ENCODE data around the gene EXOC6. TPM values are rescaled to one million over a fixed set of nuclear protein-coding genes. Genes with fewer than 3 reads are reported as not detected.
"Not testable (repeated sequence)": the region's sequence is repeated elsewhere in the genome, so short reads cannot be mapped to it uniquely, and the experiment has no call there.

Gene EXOC6
- total RNA-seq, 1 donor from 2014 or later: 37.6 TPM

DNA sequence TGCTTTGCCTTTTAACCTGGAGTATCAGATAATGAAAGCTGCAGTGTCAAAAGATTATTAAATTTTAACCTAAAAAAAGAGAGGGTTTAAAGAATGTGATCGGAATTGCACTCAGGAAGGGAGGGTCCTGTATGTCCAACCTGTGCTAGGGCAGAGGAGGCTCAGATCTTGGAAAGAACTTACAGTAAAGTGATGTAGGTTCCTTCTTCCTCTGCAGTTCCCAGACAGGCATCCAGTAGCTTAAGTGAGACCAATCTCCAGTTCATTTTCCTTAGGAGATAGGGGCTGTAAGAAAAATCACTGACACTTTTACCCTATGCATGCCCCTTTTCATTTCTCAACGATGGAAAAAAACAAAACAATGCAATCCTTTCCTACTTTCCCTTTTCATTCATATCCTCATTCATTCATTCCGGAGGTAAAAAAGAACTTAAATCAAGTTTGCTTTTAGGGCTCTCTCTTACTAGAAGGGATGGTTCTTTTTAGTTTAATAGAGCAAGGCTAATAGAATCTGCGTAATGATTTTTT lies 28.3 kb downstream of the EXOC6 start:
- DNase-seq (ENCODE audit: extremely low read depth, low read depth, low spot score): no peak

DNA sequence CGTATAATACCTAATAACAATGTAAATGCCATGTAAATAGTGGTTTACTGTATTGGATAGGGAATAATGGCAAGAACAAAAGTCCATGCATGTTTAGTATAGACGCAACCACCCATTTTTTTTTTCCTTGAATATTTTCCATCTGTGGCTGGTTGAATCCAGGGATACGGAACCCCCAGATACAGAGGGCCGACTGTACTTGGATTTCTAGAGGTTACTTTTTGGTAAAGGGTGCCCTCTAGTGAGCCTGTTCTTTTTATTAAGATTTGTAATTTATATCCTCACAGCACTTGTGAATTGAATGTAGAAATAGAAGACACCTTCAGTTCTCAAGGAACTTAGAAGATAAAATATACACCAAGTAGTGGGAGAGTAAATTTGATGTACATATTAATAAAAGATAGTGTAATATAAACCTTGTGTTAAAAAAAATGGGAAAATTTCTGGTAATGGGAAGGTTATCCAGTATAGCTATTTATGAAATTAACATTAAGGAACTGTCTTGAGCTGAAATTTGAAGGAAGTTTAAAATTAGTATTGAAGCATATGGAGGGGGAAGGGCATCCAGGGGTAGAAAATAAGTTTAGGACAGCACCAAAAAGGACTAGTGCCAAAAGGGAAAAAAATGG lies 32.0 kb downstream of the EXOC6 start:
- no peak for DNase-seq (ENCODE audit: extremely low read depth, low read depth, low spot score)

DNA sequence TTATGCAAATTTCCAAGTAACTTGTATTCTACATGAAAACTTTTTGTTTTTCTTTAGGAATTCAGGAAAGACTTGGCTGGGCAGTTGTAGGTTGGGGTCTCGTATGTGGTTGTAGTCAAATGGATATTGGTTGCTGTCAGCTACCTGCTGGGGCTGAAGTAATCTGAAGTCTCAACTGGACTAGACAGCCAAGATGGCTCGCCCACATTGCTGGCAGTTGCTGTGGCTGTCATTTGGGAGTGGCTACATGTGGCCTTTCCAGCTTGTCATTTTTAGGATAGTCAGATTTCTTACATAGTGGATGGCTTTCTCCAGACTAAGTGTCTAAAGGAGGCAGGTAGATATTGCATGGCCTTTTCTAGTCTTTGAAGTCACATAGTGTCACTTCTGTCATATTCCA lies 32.6 kb downstream of the EXOC6 start:
- DNase-seq (ENCODE audit: extremely low read depth, low read depth, low spot score): no peak

DNA sequence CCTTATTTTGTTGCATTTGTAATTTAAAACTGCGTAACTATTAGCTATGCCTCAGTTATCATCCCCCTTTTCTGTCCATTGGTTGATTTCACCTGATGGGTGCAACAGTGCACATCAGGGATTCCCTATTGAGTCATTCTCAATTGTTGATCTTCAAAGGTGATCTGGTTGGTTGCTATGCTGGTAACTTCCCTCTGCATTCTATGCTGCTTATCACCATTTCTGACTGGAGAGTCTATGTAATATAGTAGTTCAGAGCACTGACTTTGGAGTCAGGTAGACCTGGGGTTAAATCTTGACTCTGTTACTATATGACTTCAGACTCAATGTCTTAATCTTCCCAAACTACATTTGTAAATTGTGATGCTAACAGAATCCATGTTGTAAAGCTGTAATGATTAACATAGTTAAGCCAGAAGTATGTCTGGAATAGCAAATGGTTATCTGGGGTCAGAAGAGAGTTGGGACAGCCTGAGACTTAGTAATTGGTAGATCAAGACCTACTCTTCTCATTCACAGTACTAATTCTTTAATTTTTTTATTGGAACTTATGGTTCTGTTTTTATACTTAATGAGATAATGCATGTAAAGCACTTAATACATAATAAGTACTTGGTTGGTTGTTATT lies 38.1 kb downstream of the EXOC6 start:
- DNase-seq (ENCODE audit: extremely low read depth, low read depth, low spot score): no peak

DNA sequence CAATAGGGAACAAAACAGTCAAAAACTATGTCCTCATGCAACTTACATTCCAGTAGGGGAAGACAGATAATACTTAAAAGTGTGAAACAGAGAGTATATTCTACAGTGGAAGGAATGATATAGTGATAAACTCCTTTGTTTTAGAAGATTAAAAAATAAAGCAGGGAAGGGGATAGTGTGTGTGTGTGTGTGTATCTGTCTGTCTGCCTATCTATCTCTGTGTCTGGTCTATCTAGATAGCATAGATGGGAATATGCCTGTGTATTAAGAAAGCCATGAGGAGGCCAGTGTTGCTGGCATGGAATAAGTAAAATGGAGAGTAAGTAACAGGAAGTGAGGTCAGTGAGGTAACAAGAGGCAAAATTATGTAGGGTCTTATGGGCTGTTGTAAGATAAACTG lies 42.2 kb downstream of the EXOC6 start:
- no peak for DNase-seq (ENCODE audit: extremely low read depth, low read depth, low spot score)

DNA sequence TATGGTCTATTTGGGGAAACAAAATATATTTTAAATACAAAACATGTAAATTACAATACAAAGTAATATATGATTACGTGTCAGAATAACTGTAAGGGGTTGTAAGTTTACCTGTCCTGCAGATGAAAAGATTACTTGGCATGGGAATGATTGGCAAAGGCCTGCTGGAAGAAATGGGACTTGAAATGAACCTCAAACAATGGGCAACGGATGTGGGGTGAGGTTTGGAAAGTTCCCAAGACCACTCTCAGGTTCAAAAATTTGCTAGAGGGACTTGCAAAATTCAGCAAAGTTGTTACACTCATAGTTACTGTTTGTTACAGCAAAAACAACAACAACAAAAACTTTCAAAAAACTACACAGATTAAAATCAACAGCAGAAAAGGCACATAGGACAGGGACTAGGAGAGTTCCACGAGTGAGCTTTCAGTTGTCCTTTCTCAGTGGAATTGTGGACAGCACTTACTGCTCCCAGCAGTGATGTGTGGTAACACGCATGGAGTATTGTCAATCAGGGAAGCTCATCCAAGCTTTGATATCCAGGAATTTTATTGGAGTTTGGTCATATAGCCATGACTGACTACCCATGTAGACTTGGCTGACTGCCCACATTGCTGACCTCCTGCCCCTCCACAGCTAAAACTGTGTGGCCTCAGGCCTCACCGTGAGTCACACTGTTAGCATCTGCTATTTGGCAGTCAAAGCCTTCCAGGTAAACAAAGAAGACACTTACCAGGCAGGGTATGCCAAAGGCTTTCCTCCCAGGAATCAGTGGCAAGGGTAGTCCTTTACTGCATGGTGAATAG lies 43.8 kb downstream of the EXOC6 start:
- peak; percentile 76 for DNase-seq (ENCODE audit: extremely low read depth, low read depth, low spot score)

DNA sequence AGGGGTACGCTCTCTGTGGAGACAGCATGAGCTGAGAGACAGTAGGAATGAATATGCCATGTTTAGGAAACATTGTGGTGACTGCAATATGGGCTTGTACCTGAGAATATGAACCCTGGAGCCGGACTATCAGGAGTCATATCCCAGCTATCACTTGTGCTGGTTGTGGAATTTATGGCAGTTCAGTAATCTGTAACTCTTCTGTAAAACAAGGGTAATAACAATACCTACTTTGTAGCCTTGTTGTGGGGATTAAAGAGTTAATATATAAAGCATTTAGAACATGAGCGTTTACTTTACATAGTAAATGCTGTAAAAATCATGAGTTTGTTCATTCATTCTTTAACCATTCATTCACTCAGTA lies 44.4 kb downstream of the EXOC6 start:
- no peak for DNase-seq (ENCODE audit: extremely low read depth, low read depth, low spot score)

DNA sequence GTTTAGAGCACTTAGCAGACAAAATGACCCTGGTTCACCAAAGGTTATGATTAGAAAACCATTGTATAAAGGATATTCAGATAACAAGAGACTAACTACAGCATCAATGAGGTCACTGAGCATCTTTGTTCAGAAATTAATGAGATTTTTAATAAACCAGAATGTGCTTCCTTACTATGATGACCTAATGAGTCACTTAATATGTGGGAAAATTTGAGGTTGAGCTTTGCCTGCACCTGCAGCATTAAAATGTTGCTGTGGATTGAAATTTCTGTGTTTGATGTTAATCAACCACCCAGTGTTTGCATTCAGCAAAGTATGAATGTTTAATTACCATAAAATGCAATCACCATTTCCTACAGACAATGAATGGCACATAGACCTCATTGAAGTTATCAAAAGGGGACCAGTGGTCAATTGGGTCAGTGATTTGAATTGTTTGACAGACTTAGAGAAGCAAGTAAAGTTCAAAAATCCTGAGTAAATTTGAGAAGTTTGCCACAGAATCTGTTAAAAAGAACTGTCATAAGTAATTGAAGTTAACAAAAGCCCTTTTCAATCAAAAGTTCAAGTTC lies 45.8 kb downstream of the EXOC6 start:
- no peak for DNase-seq (ENCODE audit: extremely low read depth, low read depth, low spot score)

DNA sequence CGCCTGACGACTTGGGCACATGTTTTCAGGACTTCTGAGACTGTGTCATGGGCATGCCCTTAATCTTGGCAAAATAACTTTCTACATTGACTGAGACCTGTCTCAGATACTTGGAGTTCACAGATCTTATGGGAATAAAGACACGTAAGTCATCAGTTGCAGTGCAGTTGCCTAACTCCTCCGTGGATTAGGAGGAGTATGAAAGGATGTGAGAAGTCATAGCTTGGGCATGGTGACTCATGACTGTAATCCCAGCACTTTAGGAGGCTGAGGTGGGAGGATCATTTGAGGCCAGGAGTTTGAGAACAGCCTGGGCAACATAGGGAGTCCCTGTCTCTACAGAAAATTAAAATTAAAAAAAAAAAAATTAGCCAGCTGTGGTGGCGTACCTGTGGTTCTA lies 49.6 kb downstream of the EXOC6 start:
- DNase-seq (ENCODE audit: extremely low read depth, low read depth, low spot score): no peak

DNA sequence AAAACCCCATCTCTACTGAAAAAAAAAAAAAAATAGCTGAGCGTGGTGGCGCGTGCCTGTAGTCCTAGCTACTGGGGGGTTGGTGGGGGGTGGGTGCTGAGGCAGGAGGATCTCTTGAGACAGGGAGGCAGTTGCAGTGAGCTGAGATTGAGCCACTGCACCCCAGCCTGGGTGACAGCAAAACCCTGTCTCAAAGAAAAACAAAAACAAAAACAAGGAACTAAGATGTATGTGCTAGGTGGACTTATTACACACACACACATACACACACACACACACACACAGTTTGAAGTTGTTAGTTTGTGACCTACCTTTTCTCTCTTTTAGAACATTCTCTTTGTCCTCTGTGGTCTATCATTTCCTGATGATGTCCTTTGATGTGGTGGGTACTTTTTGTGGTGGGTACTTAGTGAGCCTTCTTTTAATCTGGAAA lies 53.5 kb downstream of the EXOC6 start:
- no peak for DNase-seq (ENCODE audit: extremely low read depth, low read depth, low spot score)

DNA sequence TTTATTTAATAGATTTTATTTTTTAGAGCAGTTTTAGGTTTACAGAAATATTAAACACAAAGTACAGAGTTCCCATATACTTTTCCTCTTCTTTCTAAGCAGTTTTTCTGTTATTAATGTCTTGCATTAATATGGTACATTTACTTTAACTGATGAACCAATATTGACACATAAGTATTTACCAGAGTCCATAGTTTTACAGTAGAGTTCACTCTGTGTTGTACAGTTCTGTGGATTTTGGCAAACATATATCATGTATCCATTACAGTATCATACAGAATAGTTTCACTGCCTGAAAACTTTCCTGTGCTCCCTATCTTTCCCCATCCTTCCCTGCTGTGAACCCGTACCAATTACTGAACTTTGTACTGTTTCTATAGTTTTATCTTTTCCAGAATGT lies 55.3 kb downstream of the EXOC6 start:
- no peak for DNase-seq (ENCODE audit: extremely low read depth, low read depth, low spot score)

DNA sequence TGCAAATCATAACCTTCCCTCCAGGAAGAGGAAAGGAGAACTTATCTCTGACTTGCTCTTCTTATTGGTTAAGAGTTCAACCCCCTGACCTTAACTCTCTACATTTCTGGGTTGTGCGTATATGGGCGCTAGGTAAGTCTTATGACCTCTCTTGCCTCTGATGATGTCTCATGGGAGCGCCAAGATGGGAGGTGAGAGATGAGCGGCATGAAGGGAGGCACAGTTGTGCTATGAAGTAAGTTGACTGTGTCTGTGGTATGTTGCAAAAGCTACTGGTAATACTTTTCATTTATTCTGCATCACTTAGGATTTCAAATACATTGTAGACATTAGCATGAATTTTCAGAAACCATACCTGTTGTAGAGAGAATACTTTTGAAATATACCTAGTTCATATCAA lies 59.0 kb downstream of the EXOC6 start:
- DNase-seq (ENCODE audit: extremely low read depth, low read depth, low spot score): no peak

DNA sequence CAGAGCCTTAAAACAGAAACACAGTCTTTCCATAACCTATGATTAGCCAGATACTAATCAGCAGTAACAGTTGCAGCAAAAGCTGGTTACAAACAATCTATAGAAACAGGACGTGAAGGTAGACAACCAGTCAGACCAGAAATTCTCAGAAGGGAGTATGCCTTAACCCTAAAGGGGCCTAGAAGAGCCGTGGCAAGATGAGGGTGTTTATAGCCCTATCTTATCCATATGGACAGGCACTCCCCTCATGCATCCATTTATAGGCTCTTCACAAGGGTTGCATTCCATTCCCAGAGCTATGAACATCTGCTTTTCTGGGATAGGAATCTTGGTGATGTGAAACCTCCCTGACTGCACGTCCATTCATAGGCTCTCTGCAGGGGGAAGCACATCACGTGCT lies 64.3 kb downstream of the EXOC6 start:
- not testable (repeated sequence) for DNase-seq (ENCODE audit: extremely low read depth, low read depth, low spot score)

DNA sequence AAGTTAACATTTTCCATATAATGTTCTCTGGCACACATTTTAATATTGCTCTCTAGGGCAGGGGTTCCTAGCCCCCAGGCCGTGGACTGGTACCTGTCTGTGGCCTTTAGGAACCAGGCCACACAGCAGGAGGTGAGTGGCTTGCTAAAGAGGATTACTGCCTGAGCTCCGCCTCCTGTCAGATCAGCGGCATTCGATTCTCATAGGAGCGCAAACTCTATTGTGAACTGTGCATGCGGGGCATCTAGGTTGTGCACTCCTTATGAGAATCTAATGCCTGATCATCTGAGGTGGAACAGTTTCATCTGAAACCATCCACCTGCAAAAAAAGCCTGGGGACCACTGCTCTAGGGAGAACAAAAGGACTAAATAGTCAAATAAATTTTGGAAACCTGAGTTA lies 65.7 kb downstream of the EXOC6 start:
- DNase-seq (ENCODE audit: extremely low read depth, low read depth, low spot score): no peak

DNA sequence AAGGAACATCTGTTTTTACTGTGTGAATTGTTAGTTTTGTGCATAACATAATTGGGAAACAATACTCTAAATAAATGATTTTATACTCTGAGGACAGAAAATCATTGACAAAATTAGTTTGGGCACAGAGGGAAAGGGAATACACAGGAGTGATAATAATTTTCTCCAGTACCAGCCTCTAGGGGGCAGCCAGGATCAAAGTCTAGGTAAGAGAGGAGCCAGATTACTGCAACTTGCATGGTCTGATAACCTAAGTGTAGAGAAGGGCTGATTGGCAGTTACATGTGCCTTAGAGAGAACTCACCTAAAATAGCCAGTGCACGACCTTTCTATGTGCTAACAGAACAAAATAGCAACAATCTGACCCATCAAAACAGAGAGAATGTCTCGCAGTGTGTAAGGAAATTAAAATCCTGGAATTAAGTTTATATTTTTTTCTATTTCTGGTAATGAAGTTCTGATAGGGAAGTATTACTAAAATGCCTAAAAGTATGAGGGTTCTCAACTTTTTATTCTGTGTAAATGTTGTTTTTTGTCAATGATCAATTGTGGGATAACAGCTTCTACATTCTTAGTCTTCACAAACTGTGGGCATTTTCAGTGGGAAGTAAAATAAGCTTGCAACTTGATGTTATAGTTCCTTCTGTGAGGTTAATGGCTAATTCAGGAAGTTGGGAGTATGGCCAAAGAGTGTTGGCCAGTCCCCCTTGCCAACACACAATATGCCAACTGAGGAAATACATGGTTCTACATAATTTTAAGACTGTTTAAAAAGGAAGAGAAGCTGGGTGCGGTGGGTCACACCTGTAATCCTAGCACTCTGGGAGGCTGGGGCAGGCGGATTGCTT lies 66.4 kb downstream of the EXOC6 start:
- no peak for DNase-seq (ENCODE audit: extremely low read depth, low read depth, low spot score)

DNA sequence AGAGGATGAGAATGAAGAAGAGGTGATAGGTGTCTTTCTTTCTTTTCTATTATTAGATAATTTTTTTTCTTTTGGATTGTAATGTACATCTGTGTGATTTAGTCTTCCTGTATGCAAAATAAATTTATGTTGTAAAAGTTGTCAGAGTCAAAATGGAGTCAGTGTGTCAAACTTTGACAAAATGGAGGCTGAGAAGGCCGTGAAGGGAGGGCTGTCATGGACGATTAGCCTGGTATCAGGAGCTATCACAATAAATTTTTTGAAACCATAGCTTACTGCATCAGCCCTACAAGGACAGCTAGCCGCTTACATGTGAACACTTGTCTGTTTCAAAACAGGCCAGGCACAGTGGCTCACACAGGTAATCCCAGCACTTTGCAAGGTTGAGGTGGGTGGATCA lies 67.6 kb downstream of the EXOC6 start:
- no peak for DNase-seq (ENCODE audit: extremely low read depth, low read depth, low spot score)

DNA sequence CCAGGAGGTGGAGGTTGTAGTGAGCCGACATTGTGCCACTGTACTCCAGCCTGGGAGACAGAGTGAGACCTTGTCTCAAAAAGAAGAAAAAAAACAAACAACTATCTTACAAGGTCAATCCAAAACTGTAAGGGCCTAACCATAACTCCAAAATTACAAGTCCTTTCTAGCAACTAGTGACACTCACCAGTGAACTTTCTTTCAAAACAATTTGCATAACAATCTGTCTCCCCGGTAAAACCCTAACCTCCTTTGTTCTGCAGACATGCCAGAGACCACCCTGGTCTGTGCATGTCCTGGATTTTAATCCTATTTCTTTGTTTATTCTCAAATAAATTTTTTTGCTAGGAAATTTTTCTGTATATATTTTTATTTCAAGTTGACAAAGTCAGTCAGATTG lies 68.1 kb downstream of the EXOC6 start:
- no peak for DNase-seq (ENCODE audit: extremely low read depth, low read depth, low spot score)

DNA sequence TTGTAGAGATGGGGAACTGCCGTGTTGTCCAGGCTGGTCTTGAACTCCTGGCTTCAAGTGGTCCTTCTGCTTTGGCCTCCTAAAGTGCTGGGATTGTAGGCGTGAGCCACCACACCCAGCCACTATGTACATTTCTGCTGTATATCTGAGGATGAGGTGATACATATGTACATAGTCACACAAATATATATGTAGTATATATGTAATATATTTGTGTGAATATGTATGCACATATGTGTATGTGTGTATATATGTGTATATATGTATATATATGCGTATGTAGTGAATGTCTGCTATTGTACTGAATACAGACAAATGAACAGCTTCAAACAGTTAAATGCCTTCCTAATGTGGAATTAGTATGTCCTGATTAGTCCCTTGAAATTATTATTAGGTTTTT lies 70.3 kb downstream of the EXOC6 start:
- DNase-seq (ENCODE audit: extremely low read depth, low read depth, low spot score): no peak

DNA sequence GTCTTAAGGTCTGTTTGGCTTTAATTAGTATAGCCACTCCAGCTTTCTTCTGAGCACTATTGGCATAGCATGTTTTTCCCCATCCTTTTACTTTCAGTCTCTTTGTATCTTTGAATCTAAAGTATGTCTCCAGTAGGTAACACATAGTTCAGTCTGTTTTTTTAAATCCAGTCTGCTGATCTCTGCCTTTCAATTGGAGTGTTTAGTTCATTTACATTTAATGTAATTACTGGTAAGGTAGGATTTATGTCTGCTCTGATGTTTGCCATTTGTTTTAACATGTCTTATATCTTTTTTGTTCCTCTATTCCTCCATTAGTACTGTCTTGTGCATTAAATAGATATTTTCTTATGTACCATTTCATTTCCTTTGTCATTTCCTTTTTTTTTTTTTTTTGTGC lies 72.5 kb downstream of the EXOC6 start:
- DNase-seq (ENCODE audit: extremely low read depth, low read depth, low spot score): no peak

DNA sequence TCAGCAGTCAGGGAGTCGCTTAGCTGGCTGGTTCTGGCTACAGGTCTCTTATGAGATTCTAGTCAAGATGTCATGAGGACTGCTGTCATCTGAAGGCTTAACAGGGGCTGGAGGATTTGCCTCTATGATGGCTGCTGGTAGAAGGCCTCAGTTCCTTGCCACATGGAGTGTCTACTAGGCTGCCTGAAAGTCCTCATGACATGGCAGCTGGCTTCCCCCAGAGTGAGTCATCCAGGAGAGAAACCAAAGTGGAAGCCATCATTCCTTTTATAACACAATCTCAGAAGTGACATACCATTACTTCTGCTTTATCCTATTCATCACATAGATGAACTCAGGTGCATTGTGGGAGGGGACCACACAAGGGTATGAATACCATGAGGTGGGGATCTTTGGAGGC lies 75.1 kb downstream of the EXOC6 start:
- DNase-seq (ENCODE audit: extremely low read depth, low read depth, low spot score): no peak

DNA sequence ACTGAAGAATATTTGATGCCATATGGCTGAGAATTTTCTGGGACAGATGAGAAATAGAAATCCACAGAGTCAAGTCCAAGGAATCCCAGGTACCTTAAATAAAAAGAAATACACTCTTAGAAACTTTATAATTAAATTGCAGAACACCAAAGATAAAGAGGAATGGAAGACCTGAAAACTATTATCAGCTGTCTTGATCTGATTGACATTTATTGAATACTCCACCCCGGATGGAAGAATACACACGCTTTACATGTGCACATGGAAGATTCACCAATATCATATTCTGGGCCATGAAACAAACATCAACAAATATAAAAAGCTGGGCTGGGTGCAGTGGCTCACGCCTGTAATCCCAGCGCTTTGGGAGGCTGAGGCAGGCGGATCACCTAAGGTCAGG lies 81.6 kb downstream of the EXOC6 start:
- DNase-seq (ENCODE audit: extremely low read depth, low read depth, low spot score): no peak
